Measurements from ENCODE around the gene CHST3. TPM values are rescaled to one million over a fixed set of nuclear protein-coding genes. Genes with fewer than 3 reads are reported as not detected.

Gene CHST3
- total RNA-seq, 1 experiment from 2014 or later, result 6.1 TPM

GRCh38 chr10:71939304-71939703 is 24.9 kb upstream of the CHST3 start:
- Histone ChIP-seq H2BK12ac (ENCODE audit: insufficient read length, low read depth, low read length) (no peak overlapping the region), H3K27me3 (ENCODE audit: insufficient read depth, low read length) (no peaks in the 10 kb centered on the region), H3K14ac (ENCODE audit: insufficient read depth, low read length) (no peak overlapping the region), H2BK5ac (ENCODE audit: insufficient read length, low read length) (no peak overlapping the region), H2BK120ac (ENCODE audit: low read depth, low read length, poor library complexity, severe bottlenecking) (no peak overlapping the region), H4K5ac (ENCODE audit: insufficient read length, low read depth, low read length) (no peak overlapping the region), H3K4me1 (ENCODE audit: insufficient read depth, low read length) (no peaks in the 10 kb centered on the region), H3K23ac (ENCODE audit: insufficient read length, low read depth, low read length) (no peak overlapping the region), H3K27ac (ENCODE audit: insufficient read length, low read depth, low read length) (no peak overlapping the region), H3K4ac (ENCODE audit: low read depth, low read length) (no peak overlapping the region), H3T11ph (ENCODE audit: low read length) (no peak overlapping the region), H2AK5ac (ENCODE audit: insufficient read length, low read length) (no peak overlapping the region), H3K9me3 (ENCODE audit: control insufficient read depth, low read depth, low read length) (no peaks in the 10 kb centered on the region), H3K23me2 (ENCODE audit: insufficient read length, low read depth, low read length, poor library complexity, severe bottlenecking) (no peaks in the 10 kb centered on the region), H2BK20ac (ENCODE audit: low read depth, low read length, poor library complexity, severe bottlenecking) (no peak overlapping the region), H3K79me1 (ENCODE audit: insufficient read depth, low read depth, low read length, poor library complexity, severe bottlenecking) (no peaks in the 10 kb centered on the region), H3K18ac (ENCODE audit: insufficient read length, low read depth, low read length) (no peak overlapping the region), H4K8ac (replicated peaks; ENCODE audit: insufficient read length, low read depth, low read length) (no peak overlapping the region), H3K79me2 (ENCODE audit: insufficient read depth, low read length) (no peaks in the 10 kb centered on the region), H4K91ac (ENCODE audit: insufficient read length, low read depth, low read length) (no peak overlapping the region), H4K20me1 (ENCODE audit: control insufficient read depth, insufficient read depth, insufficient read length) (no peaks in the 10 kb centered on the region), H3K56ac (ENCODE audit: insufficient read length, low read depth, low read length) (no peak overlapping the region), H2BK15ac (ENCODE audit: low read depth, low read length) (no peak overlapping the region), H3K9ac (ENCODE audit: extremely low read depth, insufficient read length, low read length) (no peak overlapping the region), H2AFZ (ENCODE audit: low read length) (no peak overlapping the region), H3K4me2 (ENCODE audit: insufficient read depth, insufficient read length, low read length) (no peak overlapping the region)
- Mint-ChIP-seq H3K36me3 (ENCODE audit: insufficient read depth in 1 of 3, low read depth in 3 of 3) (no peaks in the 10 kb centered on the region; a peak in 1 of 7 replicates), H3K27me3 (ENCODE audit: low read depth) (no peaks in the 10 kb centered on the region; the same call in none of the 2 replicates), H3K4me3 (no peak overlapping the region), H3K9me3 (peaks cover 0 to 17% of the 10 kb centered on the region in 2 experiments; a peak in 4 of 5 replicates), H3K4me1 (peaks cover 2 to 4% of the 10 kb centered on the region in 2 experiments; a peak in 1 of 4 replicates), H3K27ac (no peak overlapping the region; a peak in 1 of 7 replicates)
- TF ChIP-seq CTCF (conservative IDR thresholded peaks at IDR 0.05), result no peak
- DNase-seq, result no peak
- no CpG with 5 or more reads among the region's 4 CpGs for WGBS (ENCODE audit: extremely low coverage, insufficient read length, low lambda C conversion rate)

Data from H9 (cell line).